ENCODE measurements around the gene SOX6.

Gene SOX6

DNA sequence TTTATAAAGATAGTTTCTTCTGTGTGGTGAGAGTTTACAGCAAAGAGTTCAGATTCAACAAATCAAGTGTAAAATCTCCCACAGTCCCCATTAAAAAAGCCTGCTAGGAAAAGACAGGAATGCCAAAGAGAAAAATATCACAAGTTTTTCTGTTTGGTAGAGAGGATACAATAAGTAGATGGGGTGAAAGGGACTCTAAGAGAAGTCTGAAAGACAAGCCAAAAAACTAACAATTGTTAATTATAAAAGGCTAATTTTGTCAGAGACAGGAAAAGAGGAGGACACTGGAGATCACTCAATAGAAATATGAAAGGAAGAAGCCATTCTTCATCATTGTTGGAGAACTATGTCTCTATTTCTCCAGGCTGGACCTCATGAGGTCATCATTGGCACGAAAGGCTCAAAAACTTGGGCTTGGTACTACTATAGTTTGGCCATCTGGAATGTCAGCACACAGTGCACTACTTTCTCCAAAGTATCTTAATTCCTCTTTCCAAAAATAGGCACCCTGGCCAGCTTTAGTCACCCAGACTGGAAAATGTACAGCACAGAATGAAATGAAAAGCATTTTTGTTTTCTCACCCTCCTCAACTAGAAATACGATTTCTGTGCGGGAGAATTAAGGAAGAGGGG, 531 bp upstream of the SOX6 start:
- no peak overlapping the region for H3K4me3 ChIP-seq (ENCODE audit: low read length)

DNA sequence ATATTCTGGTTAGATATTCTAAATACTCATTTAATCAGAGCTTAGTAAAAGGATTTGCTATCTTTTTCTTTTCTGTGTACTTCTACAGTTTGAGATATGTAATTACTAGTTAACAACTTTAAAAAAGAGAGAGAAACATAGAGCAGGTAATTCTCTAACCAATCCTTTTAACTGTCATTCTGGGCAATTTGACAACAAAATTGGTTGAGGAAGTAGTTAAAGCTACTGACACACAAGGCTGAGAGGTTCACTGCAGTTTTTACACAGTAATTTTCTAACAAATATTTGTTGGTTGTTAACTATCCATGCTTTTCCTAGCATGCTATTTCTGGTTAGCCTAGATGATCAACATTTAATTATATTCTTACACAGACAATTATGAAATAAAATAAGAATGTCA, 3.6 kb downstream of the SOX6 start:
- DNase-seq (ENCODE audit: low read depth), result no peak
- H3K4me3 ChIP-seq (ENCODE audit: low read length), result no peak overlapping the region
- TF ChIP-seq, protein P1, sequence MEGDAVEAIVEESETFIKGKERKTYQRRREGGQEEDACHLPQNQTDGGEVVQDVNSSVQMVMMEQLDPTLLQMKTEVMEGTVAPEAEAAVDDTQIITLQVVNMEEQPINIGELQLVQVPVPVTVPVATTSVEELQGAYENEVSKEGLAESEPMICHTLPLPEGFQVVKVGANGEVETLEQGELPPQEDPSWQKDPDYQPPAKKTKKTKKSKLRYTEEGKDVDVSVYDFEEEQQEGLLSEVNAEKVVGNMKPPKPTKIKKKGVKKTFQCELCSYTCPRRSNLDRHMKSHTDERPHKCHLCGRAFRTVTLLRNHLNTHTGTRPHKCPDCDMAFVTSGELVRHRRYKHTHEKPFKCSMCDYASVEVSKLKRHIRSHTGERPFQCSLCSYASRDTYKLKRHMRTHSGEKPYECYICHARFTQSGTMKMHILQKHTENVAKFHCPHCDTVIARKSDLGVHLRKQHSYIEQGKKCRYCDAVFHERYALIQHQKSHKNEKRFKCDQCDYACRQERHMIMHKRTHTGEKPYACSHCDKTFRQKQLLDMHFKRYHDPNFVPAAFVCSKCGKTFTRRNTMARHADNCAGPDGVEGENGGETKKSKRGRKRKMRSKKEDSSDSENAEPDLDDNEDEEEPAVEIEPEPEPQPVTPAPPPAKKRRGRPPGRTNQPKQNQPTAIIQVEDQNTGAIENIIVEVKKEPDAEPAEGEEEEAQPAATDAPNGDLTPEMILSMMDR (conservative IDR thresholded peaks at IDR 0.05; ENCODE audit: low read length), result no peak

More for the DNA sequence above, 531 bp upstream of the SOX6 start:
- DNase-seq (ENCODE audit: low read depth), result peak; percentile 22
- TF ChIP-seq, protein P1 (conservative IDR thresholded peaks at IDR 0.05; ENCODE audit: low read length), result no peak

DNA sequence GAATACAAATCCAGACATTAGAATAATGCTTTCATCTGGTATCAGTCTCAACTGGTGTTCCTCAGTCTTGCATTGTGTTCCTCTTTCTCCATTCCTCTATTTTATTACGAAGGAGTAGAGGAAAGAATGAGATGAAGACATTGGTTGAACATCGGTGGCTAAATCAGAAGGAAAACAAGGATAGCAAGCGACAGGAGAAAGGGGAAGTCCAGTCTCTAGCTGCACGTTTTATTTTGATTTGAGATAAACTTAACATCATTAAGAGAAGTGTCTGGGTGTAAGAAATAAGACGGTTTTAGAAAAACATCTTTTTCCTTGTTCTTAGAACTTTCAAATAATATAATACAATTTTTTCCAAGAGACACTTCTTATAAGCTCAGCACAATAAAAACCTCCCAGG, 6.2 kb downstream of the SOX6 start:
- DNase-seq (ENCODE audit: low read depth), result no peak
- H3K4me3 ChIP-seq (ENCODE audit: low read length), result no peak overlapping the region
- TF ChIP-seq, protein P1 (conservative IDR thresholded peaks at IDR 0.05; ENCODE audit: low read length), result no peak

DNA sequence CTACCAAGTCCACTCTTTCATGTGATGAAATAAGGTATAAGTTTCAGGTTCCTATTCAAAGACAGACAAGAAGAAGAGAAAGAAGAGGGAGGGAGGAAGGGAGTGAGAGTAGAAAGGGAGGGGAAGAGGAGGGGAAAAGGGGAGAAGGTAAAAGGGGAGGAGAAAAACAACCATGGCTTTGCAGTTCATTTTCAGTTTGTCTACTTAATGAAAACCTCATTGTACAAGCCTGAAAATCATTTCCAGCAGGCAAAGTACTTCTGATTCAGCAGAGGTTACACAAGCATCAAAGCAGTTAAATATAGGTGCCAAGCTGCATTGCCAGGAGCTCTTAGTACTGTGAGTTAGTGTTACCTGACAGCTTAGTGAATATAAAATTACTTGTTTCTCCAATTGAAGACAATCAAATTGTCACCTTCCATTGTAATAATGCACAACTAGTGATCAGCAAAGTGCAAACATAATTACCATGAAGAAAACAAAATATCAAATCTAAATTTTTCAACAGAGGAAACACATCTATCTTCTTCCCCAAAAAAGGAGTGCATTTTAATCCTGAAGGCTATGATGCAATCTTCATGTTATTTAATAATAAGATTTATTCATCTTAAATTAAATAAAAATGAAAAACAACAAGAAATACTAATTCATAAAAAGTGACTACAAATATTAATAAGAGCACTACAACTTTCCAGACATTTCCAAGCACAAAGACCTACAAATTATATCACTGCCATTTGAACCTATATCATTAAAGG, 8.2 kb downstream of the SOX6 start:
- TF ChIP-seq, protein P1 (conservative IDR thresholded peaks at IDR 0.05; ENCODE audit: low read length), result no peak
- H3K4me3 ChIP-seq (ENCODE audit: low read length), result no peak overlapping the region
- peak; percentile 7 for DNase-seq (ENCODE audit: low read depth)

DNA sequence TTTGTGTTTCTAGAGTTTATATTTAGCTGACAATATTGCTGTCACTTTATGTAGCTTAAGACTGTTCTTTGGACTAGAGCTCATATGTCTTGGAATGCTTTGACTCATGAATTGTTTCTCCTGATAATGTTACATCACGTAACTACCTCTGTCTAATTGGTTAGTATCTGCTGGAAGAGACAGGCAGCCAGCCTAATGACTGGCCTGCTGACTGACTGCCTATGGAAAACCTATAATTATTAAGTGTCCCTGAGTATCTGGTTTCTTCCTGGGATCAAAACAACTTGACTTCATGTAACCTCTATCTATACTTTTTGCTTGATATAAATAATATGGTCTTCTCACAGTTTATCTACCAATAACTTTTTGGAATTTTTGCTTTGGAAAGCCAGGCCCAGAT, 9.4 kb downstream of the SOX6 start:
- no peak overlapping the region for H3K4me3 ChIP-seq (ENCODE audit: low read length)
- no peak for DNase-seq (ENCODE audit: low read depth)
- TF ChIP-seq, protein P1 (conservative IDR thresholded peaks at IDR 0.05; ENCODE audit: low read length), result no peak

DNA sequence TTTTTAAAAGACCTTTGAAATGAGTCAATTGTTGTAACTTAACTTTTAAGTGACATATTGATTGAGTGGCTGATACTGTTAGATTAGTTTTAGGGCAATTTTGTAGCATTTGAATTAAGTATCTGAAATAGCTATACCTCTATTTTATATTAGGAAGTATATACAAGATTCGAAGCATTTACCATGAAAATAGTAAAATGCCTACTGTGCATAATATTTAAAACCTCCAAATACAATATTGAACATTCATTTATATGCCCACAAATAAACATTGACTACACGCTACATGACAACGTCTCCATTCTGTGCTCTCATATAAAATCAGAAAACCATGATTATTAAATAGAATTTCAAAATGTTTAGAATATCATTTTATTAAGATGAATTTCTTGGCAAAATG, 14.5 kb downstream of the SOX6 start:
- DNase-seq (ENCODE audit: low read depth), result no peak
- TF ChIP-seq, protein P1 (conservative IDR thresholded peaks at IDR 0.05; ENCODE audit: low read length), result no peak
- H3K4me3 ChIP-seq (ENCODE audit: low read length), result no peak overlapping the region

DNA sequence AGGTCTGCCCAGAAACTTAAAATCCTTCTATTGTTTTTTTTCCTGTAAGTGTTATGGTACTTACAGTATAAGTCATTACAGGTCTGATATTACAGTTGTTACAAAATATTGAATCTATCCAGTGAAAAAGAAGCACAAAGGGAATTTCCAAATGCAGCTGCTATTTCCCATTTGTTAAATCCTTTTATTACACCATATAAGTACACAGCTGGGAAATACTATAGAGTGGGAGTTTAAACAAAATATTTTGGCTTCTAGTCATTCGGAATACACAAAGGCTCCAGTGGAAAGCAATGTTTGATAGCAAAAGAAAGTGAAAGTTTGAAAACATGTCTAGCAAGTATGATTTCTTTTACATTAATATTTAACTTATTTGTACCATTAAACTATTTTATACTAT, 18.0 kb downstream of the SOX6 start:
- H3K4me3 ChIP-seq (ENCODE audit: low read length), result no peak overlapping the region
- no peak for DNase-seq (ENCODE audit: low read depth)
- TF ChIP-seq, protein P1 (conservative IDR thresholded peaks at IDR 0.05; ENCODE audit: low read length), result no peak
